Measurements from ENCODE around the gene IKZF2. TPM values are rescaled to one million over a fixed set of nuclear protein-coding genes. Genes with fewer than 3 reads are reported as not detected.

The IKZF2 gene
- polyA plus RNA-seq, 4 donors: under 0.01 to 3.7 (median 0.22) TPM

- Histone ChIP-seq H3K36me3 (ENCODE audit: control insufficient read depth in 3 of 3, insufficient read depth in 2 of 3, low read depth in 1 of 3, low read length in 3 of 3) (no peaks in the 10 kb centered on the region), H3K4me3 (ENCODE audit: low read depth in 1 of 3, low read length in 3 of 3) (peak overlapping the region in 2 of 3 donors; percentile 3 to 4), H3K9me3 (ENCODE audit: control insufficient read depth in 2 of 2, insufficient read depth in 1 of 2, low read depth in 1 of 2, low read length in 1 of 2) (no peaks in the 10 kb centered on the region), H3K27me3 (ENCODE audit: control insufficient read depth in 3 of 3, insufficient read depth in 3 of 3, low read length in 3 of 3) (no peaks in the 10 kb centered on the region), H3K27ac (ENCODE audit: low read depth in 1 of 3, low read length in 2 of 3) (no peak overlapping the region), H3K4me1 (ENCODE audit: control insufficient read depth in 3 of 3, insufficient read depth in 2 of 3, low read depth in 1 of 3, low read length in 2 of 3) (no peaks in the 10 kb centered on the region)
- DNase-seq (no peak), FAIRE-seq (no peak)
- 36 to 50% (median 39%) methylated on average over 3 of the region's 3 CpGs for WGBS, 3 donors
Observed at GRCh38 chr2:213149294-213149875, 2.0 kb downstream of the IKZF2 start.

GRCh38 chr2:213148572-213149261 is 2.7 kb downstream of the IKZF2 start:
- Histone ChIP-seq H3K4me1 (ENCODE audit: control insufficient read depth in 3 of 3, insufficient read depth in 2 of 3, low read depth in 1 of 3, low read length in 2 of 3) (no peaks in the 10 kb centered on the region), H3K4me3 (ENCODE audit: low read depth in 1 of 3, low read length in 3 of 3) (peak overlapping the region in 1 of 3 donors; percentile 3), H3K36me3 (ENCODE audit: control insufficient read depth in 3 of 3, insufficient read depth in 2 of 3, low read depth in 1 of 3, low read length in 3 of 3) (no peaks in the 10 kb centered on the region), H3K27me3 (ENCODE audit: control insufficient read depth in 3 of 3, insufficient read depth in 3 of 3, low read length in 3 of 3) (no peaks in the 10 kb centered on the region), H3K27ac (ENCODE audit: low read depth in 1 of 3, low read length in 2 of 3) (no peak overlapping the region), H3K9me3 (ENCODE audit: control insufficient read depth in 2 of 2, insufficient read depth in 1 of 2, low read depth in 1 of 2, low read length in 1 of 2) (no peaks in the 10 kb centered on the region)
- FAIRE-seq (no peak), DNase-seq (no peak)
- 12 to 28% (median 16%) methylated on average over 2 of the region's 2 CpGs for WGBS, 3 donors

- WGBS, 3 donors: 82 to 93% (median 86%) methylated on average over 2 of the region's 2 CpGs
Observed at GRCh38 chr2:213147538-213147937, 3.9 kb downstream of the IKZF2 start.

GRCh38 chr2:213145715-213146242 is 5.6 kb downstream of the IKZF2 start:
- no peaks in the 10 kb centered on the region for H3K36me3 ChIP-seq (ENCODE audit: control insufficient read depth in 3 of 3, insufficient read depth in 2 of 3, low read depth in 1 of 3, low read length in 3 of 3)
- H3K9me3 ChIP-seq (ENCODE audit: control insufficient read depth in 2 of 2, insufficient read depth in 1 of 2, low read depth in 1 of 2, low read length in 1 of 2): no peaks in the 10 kb centered on the region
- FAIRE-seq: no peak
- H3K4me1 ChIP-seq (ENCODE audit: control insufficient read depth in 3 of 3, insufficient read depth in 2 of 3, low read depth in 1 of 3, low read length in 2 of 3): no peaks in the 10 kb centered on the region
- no peaks in the 10 kb centered on the region for H3K27me3 ChIP-seq (ENCODE audit: control insufficient read depth in 3 of 3, insufficient read depth in 3 of 3, low read length in 3 of 3)
- H3K27ac ChIP-seq (ENCODE audit: low read depth in 1 of 3, low read length in 2 of 3): no peak overlapping the region
- WGBS, 3 donors: 64 to 75% (median 67%) methylated on average over 1 of the region's 1 CpG
- no peak for DNase-seq
- H3K4me3 ChIP-seq (ENCODE audit: low read depth in 1 of 3, low read length in 3 of 3): no peak overlapping the region

More at GRCh38 chr2:213147538-213147937, 3.9 kb downstream of the IKZF2 start:
- H3K36me3 ChIP-seq (ENCODE audit: control insufficient read depth in 3 of 3, insufficient read depth in 2 of 3, low read depth in 1 of 3, low read length in 3 of 3): no peaks in the 10 kb centered on the region
- H3K4me3 ChIP-seq (ENCODE audit: low read depth in 1 of 3, low read length in 3 of 3): no peak overlapping the region
- H3K9me3 ChIP-seq (ENCODE audit: control insufficient read depth in 2 of 2, insufficient read depth in 1 of 2, low read depth in 1 of 2, low read length in 1 of 2): no peaks in the 10 kb centered on the region
- no peak overlapping the region for H3K27ac ChIP-seq (ENCODE audit: low read depth in 1 of 3, low read length in 2 of 3)
- no peaks in the 10 kb centered on the region for H3K27me3 ChIP-seq (ENCODE audit: control insufficient read depth in 3 of 3, insufficient read depth in 3 of 3, low read length in 3 of 3)
- no peak for DNase-seq
- no peaks in the 10 kb centered on the region for H3K4me1 ChIP-seq (ENCODE audit: control insufficient read depth in 3 of 3, insufficient read depth in 2 of 3, low read depth in 1 of 3, low read length in 2 of 3)
- FAIRE-seq: no peak

- WGBS, 3 donors: 76 to 94% (median 90%) methylated on average over 4 of the region's 4 CpGs
- Histone ChIP-seq H3K27me3 (ENCODE audit: control insufficient read depth in 3 of 3, insufficient read depth in 3 of 3, low read length in 3 of 3) (no peaks in the 10 kb centered on the region), H3K27ac (ENCODE audit: low read depth in 1 of 3, low read length in 2 of 3) (no peak overlapping the region), H3K36me3 (ENCODE audit: control insufficient read depth in 3 of 3, insufficient read depth in 2 of 3, low read depth in 1 of 3, low read length in 3 of 3) (no peaks in the 10 kb centered on the region), H3K4me1 (ENCODE audit: control insufficient read depth in 3 of 3, insufficient read depth in 2 of 3, low read depth in 1 of 3, low read length in 2 of 3) (no peaks in the 10 kb centered on the region), H3K9me3 (ENCODE audit: control insufficient read depth in 2 of 2, insufficient read depth in 1 of 2, low read depth in 1 of 2, low read length in 1 of 2) (no peaks in the 10 kb centered on the region), H3K4me3 (ENCODE audit: low read depth in 1 of 3, low read length in 3 of 3) (no peak overlapping the region)
- DNase-seq (no peak), FAIRE-seq (no peak)
Observed at GRCh38 chr2:213137064-213137463, 14.3 kb downstream of the IKZF2 start.

- no peaks in the 10 kb centered on the region for H3K9me3 ChIP-seq (ENCODE audit: control insufficient read depth in 2 of 2, insufficient read depth in 1 of 2, low read depth in 1 of 2, low read length in 1 of 2)
- H3K27ac ChIP-seq (ENCODE audit: low read depth in 1 of 3, low read length in 2 of 3): no peak overlapping the region
- FAIRE-seq (no peak), DNase-seq (no peak)
- WGBS, 3 donors: 71 to 86% (median 78%) methylated on average over 5 of the region's 5 CpGs
- no peaks in the 10 kb centered on the region for H3K36me3 ChIP-seq (ENCODE audit: control insufficient read depth in 3 of 3, insufficient read depth in 2 of 3, low read depth in 1 of 3, low read length in 3 of 3)
- no peaks in the 10 kb centered on the region for H3K27me3 ChIP-seq (ENCODE audit: control insufficient read depth in 3 of 3, insufficient read depth in 3 of 3, low read length in 3 of 3)
- H3K4me3 ChIP-seq (ENCODE audit: low read depth in 1 of 3, low read length in 3 of 3): no peak overlapping the region
- H3K4me1 ChIP-seq (ENCODE audit: control insufficient read depth in 3 of 3, insufficient read depth in 2 of 3, low read depth in 1 of 3, low read length in 2 of 3): no peaks in the 10 kb centered on the region
Observed at GRCh38 chr2:213129311-213129710, 22.1 kb downstream of the IKZF2 start.

GRCh38 chr2:213125646-213126347 is 25.6 kb downstream of the IKZF2 start:
- no peak overlapping the region for H3K4me3 ChIP-seq (ENCODE audit: low read depth in 1 of 3, low read length in 3 of 3)
- no peak overlapping the region for H3K27ac ChIP-seq (ENCODE audit: low read depth in 1 of 3, low read length in 2 of 3)
- DNase-seq (no peak), FAIRE-seq (no peak)
- H3K4me1 ChIP-seq (ENCODE audit: control insufficient read depth in 3 of 3, insufficient read depth in 2 of 3, low read depth in 1 of 3, low read length in 2 of 3): no peaks in the 10 kb centered on the region
- no peaks in the 10 kb centered on the region for H3K9me3 ChIP-seq (ENCODE audit: control insufficient read depth in 2 of 2, insufficient read depth in 1 of 2, low read depth in 1 of 2, low read length in 1 of 2)
- no peaks in the 10 kb centered on the region for H3K36me3 ChIP-seq (ENCODE audit: control insufficient read depth in 3 of 3, insufficient read depth in 2 of 3, low read depth in 1 of 3, low read length in 3 of 3)
- WGBS, 3 donors: 75 to 85% (median 75%) methylated on average over 3 of the region's 3 CpGs
- no peaks in the 10 kb centered on the region for H3K27me3 ChIP-seq (ENCODE audit: control insufficient read depth in 3 of 3, insufficient read depth in 3 of 3, low read length in 3 of 3)

GRCh38 chr2:213122725-213123124 is 28.7 kb downstream of the IKZF2 start:
- H3K27ac ChIP-seq (ENCODE audit: low read depth in 1 of 3, low read length in 2 of 3): no peak overlapping the region
- WGBS, 3 donors: 22 to 60% (median 46%) methylated on average over 4 of the region's 4 CpGs
- FAIRE-seq (no peak), DNase-seq (peak in 1 of 2 donors; percentile 11)
- H3K9me3 ChIP-seq (ENCODE audit: control insufficient read depth in 2 of 2, insufficient read depth in 1 of 2, low read depth in 1 of 2, low read length in 1 of 2): no peaks in the 10 kb centered on the region
- no peaks in the 10 kb centered on the region for H3K36me3 ChIP-seq (ENCODE audit: control insufficient read depth in 3 of 3, insufficient read depth in 2 of 3, low read depth in 1 of 3, low read length in 3 of 3)
- H3K4me3 ChIP-seq (ENCODE audit: low read depth in 1 of 3, low read length in 3 of 3): no peak overlapping the region
- H3K27me3 ChIP-seq (ENCODE audit: control insufficient read depth in 3 of 3, insufficient read depth in 3 of 3, low read length in 3 of 3): no peaks in the 10 kb centered on the region
- H3K4me1 ChIP-seq (ENCODE audit: control insufficient read depth in 3 of 3, insufficient read depth in 2 of 3, low read depth in 1 of 3, low read length in 2 of 3): no peaks in the 10 kb centered on the region
